ENCODE data around the gene HADHA. TPM values are rescaled to one million over a fixed set of nuclear protein-coding genes. Genes with fewer than 3 reads are reported as not detected.

Gene HADHA
- polyA plus RNA-seq, 1 donor (not counting 4 experiments of a cell fraction or from before 2014, with no cell fraction given) = 150 TPM

GRCh38 chr2:26224095-26224494 lies 20.3 kb downstream of the HADHA start:
- Histone ChIP-seq H3K4me2 (ENCODE audit: control insufficient read depth, extremely low read depth, insufficient read depth, low read depth, low read length) (no peak overlapping the region), H2AFZ (ENCODE audit: control insufficient read depth, low read length) (no peak overlapping the region), H3K9me3 (ENCODE audit: control insufficient read depth, low read depth, low read length) (no peaks in the 10 kb centered on the region), H3K4me1 (ENCODE audit: control insufficient read depth, extremely low read depth, insufficient read depth, low read length) (no peaks in the 10 kb centered on the region), H3K36me3 (ENCODE audit: control insufficient read depth in 2 of 2, extremely low read depth in 1 of 2, insufficient read depth in 2 of 2, low read length in 2 of 2) (peaks cover 17 to 19% of the 10 kb centered on the region in 2 experiments), H3K27ac (ENCODE audit: control insufficient read depth, insufficient read depth, low read length) (no peak overlapping the region), H4K20me1 (ENCODE audit: control insufficient read depth, extremely low read depth, insufficient read depth, low read length) (no peaks in the 10 kb centered on the region), H3K27me3 (ENCODE audit: control insufficient read depth, extremely low read depth, insufficient read depth, low read length) (no peaks in the 10 kb centered on the region), H3K9ac (ENCODE audit: control insufficient read depth, extremely low read depth, insufficient read depth, low read length) (no peak overlapping the region), H3K4me3 (ENCODE audit: control insufficient read depth in 2 of 3, extremely low read depth in 1 of 3, insufficient read depth in 2 of 3, low read depth in 1 of 3, low read length in 3 of 3) (no peak overlapping the region), H3K9me1 (ENCODE audit: control insufficient read depth, extremely low read depth, insufficient read depth, low read length) (no peaks in the 10 kb centered on the region), H3K79me2 (ENCODE audit: control insufficient read depth, insufficient read depth, low read length) (no peaks in the 10 kb centered on the region)
- FAIRE-seq (no peak), DNase-seq (ENCODE audit: low read depth, low spot score) (no peak)
- dilution Hi-C loops (cut with MboI; ENCODE audit: extremely low pct_ligation_motif_present, low sequenced_read_pairs) = no loop called here
- TF ChIP-seq CTCF (optimal IDR thresholded peaks at IDR 0.05 in 1 of 3, IDR thresholded peaks at IDR 0.05 in 1 of 3, conservative IDR thresholded peaks at IDR 0.05 in 1 of 3; ENCODE audit: extremely low read depth in 1 of 3, insufficient read depth in 2 of 3, low read length in 3 of 3) (no peak), EZH2 (IDR thresholded peaks at IDR 0.05; ENCODE audit: low read length) (no peak)

- no peak overlapping the region for H3K4me3 ChIP-seq (ENCODE audit: control insufficient read depth in 2 of 3, extremely low read depth in 1 of 3, insufficient read depth in 2 of 3, low read depth in 1 of 3, low read length in 3 of 3)
- dilution Hi-C loops (cut with MboI; ENCODE audit: extremely low pct_ligation_motif_present, low sequenced_read_pairs) = no loop called here
- H3K27me3 ChIP-seq (ENCODE audit: control insufficient read depth, extremely low read depth, insufficient read depth, low read length) = no peaks in the 10 kb centered on the region
- H3K4me1 ChIP-seq (ENCODE audit: control insufficient read depth, extremely low read depth, insufficient read depth, low read length) = no peaks in the 10 kb centered on the region
- FAIRE-seq (no peak), DNase-seq (ENCODE audit: low read depth, low spot score) (no peak)
- no peak for TF ChIP-seq EZH2 (IDR thresholded peaks at IDR 0.05; ENCODE audit: low read length)
- TF ChIP-seq CTCF (optimal IDR thresholded peaks at IDR 0.05 in 1 of 3, IDR thresholded peaks at IDR 0.05 in 1 of 3, conservative IDR thresholded peaks at IDR 0.05 in 1 of 3; ENCODE audit: extremely low read depth in 1 of 3, insufficient read depth in 2 of 3, low read length in 3 of 3) = no peak
- no peaks in the 10 kb centered on the region for H4K20me1 ChIP-seq (ENCODE audit: control insufficient read depth, extremely low read depth, insufficient read depth, low read length)
- no peak overlapping the region for H2AFZ ChIP-seq (ENCODE audit: control insufficient read depth, low read length)
- no peaks in the 10 kb centered on the region for H3K9me3 ChIP-seq (ENCODE audit: control insufficient read depth, low read depth, low read length)
- no peak overlapping the region for H3K27ac ChIP-seq (ENCODE audit: control insufficient read depth, insufficient read depth, low read length)
- no peaks in the 10 kb centered on the region for H3K79me2 ChIP-seq (ENCODE audit: control insufficient read depth, insufficient read depth, low read length)
- H3K9me1 ChIP-seq (ENCODE audit: control insufficient read depth, extremely low read depth, insufficient read depth, low read length) = no peaks in the 10 kb centered on the region
- H3K4me2 ChIP-seq (ENCODE audit: control insufficient read depth, extremely low read depth, insufficient read depth, low read depth, low read length) = no peak overlapping the region
- H3K36me3 ChIP-seq (ENCODE audit: control insufficient read depth in 2 of 2, extremely low read depth in 1 of 2, insufficient read depth in 2 of 2, low read length in 2 of 2) = peaks cover 17% of the 10 kb centered on the region in 2 experiments
- no peak overlapping the region for H3K9ac ChIP-seq (ENCODE audit: control insufficient read depth, extremely low read depth, insufficient read depth, low read length)
Measured at GRCh38 chr2:26223018-26223417, 21.4 kb downstream of the HADHA start.

Data from keratinocyte (primary cell).